Central memory CD8-positive, alpha-beta T cell (primary cell): ENCODE data around the gene DCBLD2.
"Not testable (repeated sequence)": the region's sequence is repeated elsewhere in the genome, so short reads cannot be mapped to it uniquely, and the experiment has no call there.

Experiments used
- ATAC-seq: fragments of 150-1000 bp; cut with Tn5 transposase; replicated peaks from 2 replicates; pipeline ENCODE4 v1.10.0; 2022; ENCODE audit warnings: mild to moderate bottlenecking, moderate FRiP score, moderate number of reproducible peaks; ENCODE audit not compliant: poor library complexity, severe bottlenecking; ENCODE audit errors: extremely low read depth
- DNase-seq, 2 donors: peaks; one replicate each; pipeline ENCODE4 v3.0.0; 2021; ENCODE audit warnings: low spot score in 2 of 2
- H3K27ac Mint-ChIP-seq: one replicate; pipeline ENCODE4 v1.8.0; 2022; ENCODE audit warnings: low read depth, mild to moderate bottlenecking, moderate library complexity, mixed read lengths
- H3K27me3 Mint-ChIP-seq: one replicate; pipeline ENCODE4 v1.8.0; 2022; ENCODE audit warnings: mixed read lengths
- H3K36me3 Mint-ChIP-seq: one replicate; pipeline ENCODE4 v1.8.0; 2022; ENCODE audit warnings: mild to moderate bottlenecking, moderate library complexity, mixed read lengths; ENCODE audit not compliant: insufficient read depth
- H3K4me1 Mint-ChIP-seq: one replicate; pipeline ENCODE4 v1.8.0; 2022; ENCODE audit warnings: mixed read lengths
- H3K4me3 Mint-ChIP-seq: one replicate; pipeline ENCODE4 v1.8.0; 2022; ENCODE audit warnings: mild to moderate bottlenecking, moderate library complexity, mixed read lengths
- H3K9me3 Mint-ChIP-seq: one replicate; pipeline ENCODE4 v1.8.0; 2022; ENCODE audit warnings: mixed read lengths

The DCBLD2 gene

DNA sequence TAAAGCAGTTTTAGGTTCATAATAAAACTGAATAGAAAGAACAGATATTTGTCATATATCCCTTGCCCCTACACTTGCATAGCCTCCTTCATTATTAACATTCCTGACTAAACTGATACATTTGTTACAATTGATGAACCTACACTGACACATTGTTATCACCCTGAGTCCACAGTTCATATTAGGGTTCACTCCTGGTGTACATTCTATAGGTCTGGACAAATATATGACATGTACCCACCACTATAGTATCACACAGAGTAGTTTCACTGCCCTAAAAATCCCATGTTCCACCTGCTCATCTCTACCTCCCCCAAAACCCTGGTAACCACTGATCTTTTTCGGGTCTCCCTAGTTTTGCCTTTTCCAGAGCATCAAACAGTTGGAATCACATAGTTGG, 13.8 kb downstream of the DCBLD2 start:
- Mint-ChIP-seq H3K27ac (no peak overlapping the region), H3K4me1 (no peaks in the 10 kb centered on the region), H3K9me3 (peaks cover under 1% of the 10 kb centered on the region), H3K4me3 (no peak overlapping the region), H3K27me3 (peaks cover 3% of the 10 kb centered on the region), H3K36me3 (no peaks in the 10 kb centered on the region)
- no peak for DNase-seq
- no peak for ATAC-seq

GRCh38 chr3:98886525-98886924, 15.0 kb downstream of the DCBLD2 start:
- Mint-ChIP-seq H3K4me3 (no peak overlapping the region), H3K4me1 (no peaks in the 10 kb centered on the region), H3K27me3 (peaks cover 8% of the 10 kb centered on the region), H3K27ac (no peak overlapping the region), H3K36me3 (no peaks in the 10 kb centered on the region), H3K9me3 (peaks cover 5% of the 10 kb centered on the region)
- ATAC-seq (no peak), DNase-seq (no peak)

GRCh38 chr3:98885851-98886250, 15.6 kb downstream of the DCBLD2 start:
- DNase-seq (no peak), ATAC-seq (no peak)
- Mint-ChIP-seq H3K9me3 (peaks cover 5% of the 10 kb centered on the region), H3K27me3 (peaks cover 8% of the 10 kb centered on the region), H3K27ac (no peak overlapping the region), H3K4me3 (no peak overlapping the region), H3K36me3 (no peaks in the 10 kb centered on the region), H3K4me1 (no peaks in the 10 kb centered on the region)

DNA sequence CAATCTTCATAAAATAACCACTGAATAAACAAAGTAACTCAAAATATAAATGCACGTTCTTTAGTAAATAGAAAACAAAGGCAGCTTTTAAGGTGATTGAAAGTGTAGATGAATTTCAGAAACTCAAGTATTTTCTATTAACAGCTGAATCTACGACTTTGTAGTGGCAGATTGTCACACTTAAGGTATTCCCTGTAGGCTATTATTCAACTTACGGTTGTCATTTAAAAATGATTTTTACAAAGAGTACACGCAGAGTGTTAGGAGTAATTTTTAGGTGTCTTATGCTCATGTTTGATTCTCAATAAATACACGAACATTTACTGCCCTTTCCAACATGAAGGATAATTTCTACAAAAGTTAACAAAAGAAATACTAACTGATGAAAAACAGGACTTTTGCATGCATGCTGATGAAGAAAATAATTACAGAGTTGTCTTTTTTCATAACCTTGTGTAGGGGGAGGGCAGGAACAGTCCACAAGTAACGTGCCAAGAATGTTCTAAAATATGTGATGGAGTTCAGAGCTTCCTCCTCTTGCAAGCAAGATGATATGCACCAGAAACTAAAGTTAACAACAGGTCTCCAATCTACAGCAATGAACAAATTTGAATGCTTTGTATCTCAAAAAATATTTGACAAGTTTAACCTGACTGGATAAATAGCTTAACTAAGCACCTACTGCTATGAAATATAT, 16.7 kb downstream of the DCBLD2 start:
- DNase-seq (no peak), ATAC-seq (no peak)
- Mint-ChIP-seq H3K36me3 (no peaks in the 10 kb centered on the region), H3K27me3 (peaks cover 8% of the 10 kb centered on the region), H3K4me3 (no peak overlapping the region), H3K4me1 (no peaks in the 10 kb centered on the region), H3K9me3 (peaks cover 5% of the 10 kb centered on the region), H3K27ac (no peak overlapping the region)

GRCh38 chr3:98882614-98883333, 18.7 kb downstream of the DCBLD2 start:
- not testable (repeated sequence) for H3K27ac Mint-ChIP-seq, ATAC-seq, H3K9me3 Mint-ChIP-seq, H3K27me3 Mint-ChIP-seq, DNase-seq, H3K4me1 Mint-ChIP-seq, H3K4me3 Mint-ChIP-seq, H3K36me3 Mint-ChIP-seq

- DNase-seq = no peak
- Mint-ChIP-seq H3K9me3 (no peaks in the 10 kb centered on the region), H3K36me3 (peaks cover 1% of the 10 kb centered on the region), H3K27me3 (peaks cover 13% of the 10 kb centered on the region), H3K27ac (no peak overlapping the region), H3K4me3 (no peak overlapping the region), H3K4me1 (no peaks in the 10 kb centered on the region)
- no peak for ATAC-seq
Observed at GRCh38 chr3:98877132-98877531, 24.4 kb downstream of the DCBLD2 start.

DNA sequence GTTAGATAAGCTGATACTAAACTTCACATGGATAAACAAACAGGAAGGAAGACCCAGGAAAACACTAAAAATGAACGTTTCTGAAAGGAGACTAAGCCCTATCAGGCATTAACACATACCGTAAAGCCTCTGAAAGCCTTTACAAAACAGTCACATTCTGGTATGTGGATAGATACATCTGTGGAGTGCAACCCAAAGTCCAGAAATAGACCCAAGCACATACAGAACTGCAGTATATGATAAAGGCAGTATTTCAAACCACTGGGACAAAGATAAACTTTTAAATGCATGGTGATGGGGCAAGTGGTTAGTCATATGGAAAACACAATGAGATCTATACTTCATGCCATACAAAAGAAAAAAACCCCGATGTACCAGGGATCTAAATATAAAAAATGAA, 26.0 kb downstream of the DCBLD2 start:
- peaks cover 1% of the 10 kb centered on the region for H3K36me3 Mint-ChIP-seq
- peaks cover 23% of the 10 kb centered on the region for H3K27me3 Mint-ChIP-seq
- H3K27ac Mint-ChIP-seq = no peak overlapping the region

DNA sequence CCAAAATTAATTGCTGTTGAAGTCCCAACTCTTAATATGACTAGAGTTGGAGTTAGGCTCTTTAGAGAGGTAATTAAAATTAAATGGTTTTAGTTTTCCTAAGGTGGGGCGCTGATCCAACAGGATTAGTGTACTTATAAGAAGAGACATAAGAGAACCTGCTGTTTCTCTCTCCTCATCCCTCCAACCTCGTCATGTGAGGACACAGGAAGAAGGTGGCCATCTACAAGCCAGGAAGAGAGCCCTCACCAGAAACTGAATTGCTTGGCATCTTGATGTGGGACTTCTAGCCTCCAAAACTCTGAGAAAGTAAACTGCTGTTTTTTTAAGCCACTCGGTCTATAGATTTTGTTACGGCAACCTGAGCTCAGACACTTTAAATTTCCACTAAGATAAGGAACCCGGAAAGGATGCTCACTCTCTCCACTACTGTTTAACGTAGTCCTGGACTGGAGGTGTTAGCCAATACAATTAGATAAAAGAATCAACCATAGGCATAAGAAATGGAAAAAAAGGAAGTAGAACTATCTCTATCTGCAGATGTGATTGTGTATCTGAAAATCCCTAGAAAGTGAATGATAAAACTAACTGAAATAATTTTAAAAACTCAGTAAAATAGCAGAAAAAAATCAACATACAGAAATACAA, 26.8 kb downstream of the DCBLD2 start:
- Mint-ChIP-seq H3K27ac (no peak overlapping the region), H3K4me1 (no peaks in the 10 kb centered on the region), H3K4me3 (no peak overlapping the region), H3K27me3 (peaks cover 23% of the 10 kb centered on the region), H3K9me3 (no peaks in the 10 kb centered on the region), H3K36me3 (peaks cover 1% of the 10 kb centered on the region)
- no peak for ATAC-seq
- DNase-seq = no peak

More for the DNA sequence above, 26.0 kb downstream of the DCBLD2 start:
- no peak for ATAC-seq
- Mint-ChIP-seq H3K4me1 (no peaks in the 10 kb centered on the region), H3K4me3 (no peak overlapping the region), H3K9me3 (no peaks in the 10 kb centered on the region)
- DNase-seq = no peak

DNA sequence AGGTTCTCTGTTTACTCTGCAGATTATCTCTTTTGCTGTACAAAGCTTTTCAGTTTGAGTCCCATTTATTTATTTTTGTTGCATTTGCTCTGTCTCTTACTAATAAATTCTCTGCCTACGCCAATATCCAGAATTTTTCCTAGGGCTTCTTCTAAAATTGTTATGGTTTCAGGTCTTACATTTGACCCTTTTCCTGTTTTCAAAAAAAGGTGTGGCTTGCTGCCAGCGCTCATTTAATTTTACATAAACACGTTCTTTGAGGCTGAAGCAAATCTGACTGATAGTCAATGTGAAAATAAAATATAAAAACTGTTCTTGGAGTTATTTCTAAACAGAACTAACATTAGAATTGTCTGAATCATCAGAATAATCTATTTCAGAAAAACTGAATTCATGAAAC, 32.1 kb downstream of the DCBLD2 start:
- H3K9me3 Mint-ChIP-seq = no peaks in the 10 kb centered on the region
- H3K4me1 Mint-ChIP-seq = no peaks in the 10 kb centered on the region
- H3K27ac Mint-ChIP-seq = no peak overlapping the region
- H3K27me3 Mint-ChIP-seq = peaks cover 23% of the 10 kb centered on the region
- ATAC-seq (no peak), DNase-seq (no peak)
- H3K36me3 Mint-ChIP-seq = no peaks in the 10 kb centered on the region
- no peak overlapping the region for H3K4me3 Mint-ChIP-seq

DNA sequence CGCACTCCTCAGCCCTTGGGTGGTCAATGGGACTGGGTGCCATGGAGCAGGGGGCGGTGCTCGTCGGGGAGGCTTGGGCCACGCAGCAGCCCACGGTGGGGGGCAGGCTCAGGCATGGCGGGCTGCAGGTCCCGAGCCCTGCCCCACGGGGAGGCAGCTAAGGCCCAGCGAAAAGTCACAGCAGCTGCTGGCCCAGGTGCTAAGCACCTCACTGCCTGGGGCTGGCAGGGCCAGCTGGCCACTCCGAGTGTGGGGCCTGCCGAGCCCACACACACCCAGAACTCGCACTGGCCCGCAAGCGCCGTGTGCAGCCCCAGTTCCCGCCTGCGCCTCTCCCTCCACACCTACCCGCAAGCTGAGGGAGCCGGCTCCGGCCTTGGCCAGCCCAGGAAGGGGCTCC, 43.5 kb downstream of the DCBLD2 start:
- not testable (repeated sequence) for H3K27me3 Mint-ChIP-seq, H3K4me1 Mint-ChIP-seq

GRCh38 chr3:98857258-98857657, 44.2 kb downstream of the DCBLD2 start:
- H3K4me1 Mint-ChIP-seq, H3K4me3 Mint-ChIP-seq, DNase-seq, H3K36me3 Mint-ChIP-seq, H3K27me3 Mint-ChIP-seq, H3K9me3 Mint-ChIP-seq, ATAC-seq, H3K27ac Mint-ChIP-seq: not testable (repeated sequence)

More for the DNA sequence above, 43.5 kb downstream of the DCBLD2 start:
- DNase-seq, ATAC-seq, H3K4me3 Mint-ChIP-seq, H3K36me3 Mint-ChIP-seq, H3K27ac Mint-ChIP-seq, H3K9me3 Mint-ChIP-seq: not testable (repeated sequence)

DNA sequence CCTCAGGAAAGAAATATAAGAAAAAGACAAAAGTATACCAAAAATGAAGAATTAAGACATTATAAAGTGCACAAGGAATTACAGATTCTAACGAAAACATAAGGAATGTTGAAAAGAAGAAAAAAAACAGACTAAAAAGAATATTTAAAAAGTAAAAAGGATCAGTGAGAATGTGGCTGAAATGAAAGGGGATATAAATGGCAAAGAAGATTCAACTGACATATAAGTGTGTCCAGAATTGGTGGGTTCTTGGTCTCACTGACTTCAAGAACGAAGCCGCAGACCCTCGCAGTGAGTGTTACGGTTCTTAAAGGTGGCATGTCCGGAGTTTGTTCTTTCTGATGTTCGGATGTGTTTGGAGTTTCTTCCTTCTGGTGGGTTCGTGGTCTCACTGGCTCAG, 44.8 kb downstream of the DCBLD2 start:
- Mint-ChIP-seq H3K27ac (no peak overlapping the region), H3K4me3 (no peak overlapping the region), H3K27me3 (no peaks in the 10 kb centered on the region), H3K36me3 (no peaks in the 10 kb centered on the region), H3K4me1 (no peaks in the 10 kb centered on the region), H3K9me3 (peaks cover 3% of the 10 kb centered on the region)
- DNase-seq (no peak), ATAC-seq (no peak)
